NCI-H2029 treated with DMSO at 0.1 percent for 48 hours (cell line): Measurements from ENCODE around the gene CRX.
A peak's percentile ranks its signal among the peaks of the same experiment; 100 is the strongest.
"Not testable (repeated sequence)": the region's sequence is repeated elsewhere in the genome, so short reads cannot be mapped to it uniquely, and the experiment has no call there.

ENCODE experiments used
- DNase-seq: peaks from one replicate; lab custom pipeline; 2025; lab: John Stamatoyannopoulos, UW

The CRX gene

DNA sequence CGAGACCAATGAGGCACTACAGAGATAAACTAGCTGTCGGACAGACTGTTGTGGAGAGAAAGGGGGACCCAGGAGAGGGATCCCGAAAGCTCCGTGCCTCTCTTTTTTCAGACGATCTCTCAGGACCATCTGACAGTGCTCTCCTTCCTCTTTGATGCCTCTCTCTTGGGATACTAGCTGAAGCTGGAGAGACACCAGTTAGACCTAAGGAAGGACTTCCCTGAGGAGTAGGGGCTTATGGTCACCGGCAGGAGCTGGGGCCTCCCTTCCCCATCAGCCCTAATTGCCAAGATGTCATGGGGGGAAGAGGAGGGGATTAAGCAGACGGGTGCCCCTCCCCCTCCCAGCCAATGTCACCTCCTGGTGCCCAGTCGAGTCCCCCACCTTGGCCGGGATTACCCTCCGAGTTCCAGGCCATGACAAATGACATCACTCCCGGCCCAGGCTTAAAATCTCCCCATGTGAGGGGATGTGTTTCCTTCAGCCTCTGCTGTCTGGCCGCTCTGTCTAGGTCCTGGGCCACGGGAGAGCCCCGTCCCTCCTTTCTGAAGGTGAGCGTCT, at the start of gene CRX:
Gene CRX, plus strand, starts transcription at position 478 of the 561 bp plus-strand sequence. CDS start 12,507 bp downstream, outside the sequence.
- no peak for DNase-seq

DNA sequence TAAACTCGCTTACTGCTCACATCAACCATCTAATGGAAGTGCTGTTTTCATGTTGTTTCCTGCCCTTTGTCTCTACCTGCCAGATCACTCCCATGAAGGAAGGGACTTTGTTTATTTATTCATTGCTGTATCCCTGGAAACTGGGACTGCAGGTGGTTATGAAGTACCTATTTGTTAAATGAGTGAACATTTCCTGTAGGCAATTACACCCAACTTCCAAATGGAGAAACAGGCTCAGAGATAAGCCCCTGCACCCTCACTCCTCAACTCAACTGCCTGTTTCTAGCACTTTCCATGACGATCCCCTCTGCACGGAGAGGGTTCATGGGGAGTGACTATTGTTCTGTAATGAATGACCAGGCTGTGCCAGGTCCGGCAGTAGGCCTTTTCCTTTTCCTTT, 45.2 kb upstream of the CRX start:
- peak; percentile 94 for DNase-seq

DNA sequence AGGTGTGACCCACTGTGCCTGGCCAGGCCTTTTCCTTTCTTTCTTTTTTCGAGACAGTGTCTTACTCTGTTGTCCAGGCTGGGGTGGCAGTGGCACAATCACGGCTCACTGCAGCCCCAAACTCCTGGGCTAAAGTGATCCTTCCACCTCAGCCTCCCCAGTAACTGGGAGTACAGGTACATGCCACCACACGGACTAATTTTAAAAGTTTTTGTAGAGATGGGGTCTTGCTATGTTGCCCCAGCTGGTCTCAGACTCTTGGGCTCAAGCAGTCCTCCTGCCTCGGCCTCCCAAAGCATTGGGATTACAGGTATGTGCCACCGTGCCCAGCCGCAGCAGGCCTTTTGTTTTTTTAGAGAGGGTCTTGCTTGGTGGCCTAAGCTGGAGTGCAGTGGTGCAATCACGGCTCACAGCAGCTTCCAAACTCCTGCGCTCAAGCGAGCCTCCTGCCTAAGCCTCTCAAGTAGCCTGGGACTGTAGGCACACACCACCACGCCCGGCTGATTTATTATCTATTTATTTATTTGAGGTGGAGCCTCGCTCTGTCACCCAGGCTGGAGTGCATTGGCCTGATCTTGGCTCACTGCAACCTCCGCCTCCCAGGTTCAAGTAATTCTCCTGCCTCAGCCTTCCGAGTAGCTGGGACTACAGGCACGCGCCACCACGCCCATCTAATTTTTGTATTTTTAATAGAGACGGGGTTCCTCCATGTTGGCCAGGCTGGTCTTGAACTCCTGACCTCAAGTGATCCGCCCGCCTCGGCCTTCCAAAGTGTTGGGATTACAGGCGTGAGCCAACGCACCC, 44.3 kb upstream of the CRX start:
- DNase-seq: peak; percentile 28

DNA sequence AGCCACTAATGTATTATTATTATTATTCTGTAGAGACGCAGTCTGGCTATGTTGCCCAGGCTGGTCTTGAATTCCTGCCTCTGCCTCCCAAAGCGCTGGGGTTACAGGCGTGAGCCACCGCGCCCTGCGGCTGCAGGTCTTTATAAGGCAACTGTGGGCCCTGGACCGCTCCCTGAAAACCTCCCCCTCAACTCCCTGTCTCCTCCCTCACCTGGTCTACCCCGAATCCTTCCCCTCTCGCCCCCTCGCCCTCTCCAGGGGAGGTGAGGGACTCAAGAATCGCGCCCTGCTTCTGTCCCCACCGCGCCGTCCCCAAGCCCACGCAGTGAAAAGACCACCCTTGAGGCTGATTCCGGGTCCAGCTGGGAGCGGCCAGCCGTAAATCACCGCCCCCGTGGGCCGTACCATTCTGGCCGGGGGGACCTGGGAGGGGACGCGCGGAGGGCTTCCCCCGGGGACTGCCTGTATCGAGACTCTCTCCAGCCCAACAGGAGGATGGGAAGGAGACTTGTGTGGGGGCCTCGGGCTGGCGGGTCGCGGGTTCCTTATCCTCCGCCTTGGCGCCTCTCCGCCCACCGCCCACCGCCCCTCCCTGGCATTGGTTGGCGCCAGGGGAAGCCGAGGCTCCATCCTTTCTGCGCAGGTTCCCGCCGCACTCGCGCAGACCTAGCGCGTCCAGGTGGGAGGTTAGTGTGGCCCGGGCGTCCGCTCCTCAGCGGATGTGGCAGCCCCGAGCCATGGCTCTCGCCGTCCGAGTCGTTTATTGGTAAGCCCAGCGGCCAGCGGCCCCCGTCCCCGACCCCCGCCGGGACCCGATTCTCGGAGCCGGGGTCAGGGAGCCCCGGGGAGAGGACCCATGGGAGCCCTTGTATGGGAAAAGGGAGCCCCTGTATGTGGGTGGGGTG, 43.4 kb upstream of the CRX start, which contains the start of gene SELENOW:
Gene SELENOW, plus strand, starts transcription at position 655 of the 905 bp plus-strand sequence. Its CDS starts 83 bp downstream, at position 738.
- peak; percentile 55 for DNase-seq

DNA sequence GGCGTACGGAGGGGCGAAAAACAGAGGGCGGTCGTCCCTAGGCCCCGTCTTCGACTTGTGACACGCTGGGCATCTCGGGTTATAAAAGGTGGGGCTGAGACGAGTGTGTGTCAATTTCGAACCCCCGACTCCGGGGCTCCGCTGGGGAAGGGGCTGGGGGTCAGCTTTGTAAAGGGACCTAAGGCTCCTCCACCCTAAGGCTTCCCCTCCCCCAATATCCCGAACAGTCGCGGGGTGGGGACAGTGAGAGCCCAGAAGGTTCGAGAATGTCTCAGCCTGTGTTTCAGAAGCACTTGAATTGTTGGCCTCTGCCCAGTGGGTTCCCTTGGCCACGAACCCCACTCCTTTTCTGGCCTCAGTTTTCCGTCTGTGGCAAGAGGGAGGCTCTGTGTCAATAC, 42.8 kb upstream of the CRX start:
- no peak for DNase-seq

DNA sequence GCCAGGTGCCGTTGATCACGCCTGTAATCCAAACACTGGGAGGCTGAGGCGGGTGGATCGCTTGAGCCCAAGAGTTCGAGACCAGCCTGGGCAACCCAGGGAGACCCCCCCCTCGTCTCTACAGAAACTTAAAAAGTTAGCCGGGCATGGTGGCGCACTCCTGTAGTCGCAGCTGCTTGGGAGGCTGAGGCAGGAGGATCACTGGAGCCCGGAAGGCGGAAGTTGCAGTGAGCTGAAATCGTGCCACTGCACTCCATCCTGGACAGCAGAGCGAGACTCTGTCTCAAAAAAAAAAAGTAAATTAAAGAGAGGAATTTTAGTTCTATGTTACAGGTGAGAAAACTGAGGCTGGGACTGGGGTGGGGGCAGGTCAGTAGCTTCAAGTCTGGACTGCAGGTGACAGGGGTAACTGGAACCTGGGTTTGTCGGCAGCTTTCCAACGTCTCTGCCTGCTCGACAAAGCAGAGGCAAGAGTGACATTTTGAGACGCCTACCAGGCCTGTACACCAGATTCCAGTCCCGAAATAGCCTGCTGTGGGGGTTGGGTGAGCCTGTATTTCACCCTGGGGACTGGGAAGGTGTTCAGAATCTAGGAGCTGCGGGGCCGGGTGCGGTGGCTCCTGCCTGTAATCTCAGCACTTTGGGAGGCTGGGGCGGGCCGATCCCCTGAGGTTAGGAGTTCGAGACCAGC, 42.1 kb upstream of the CRX start:
- DNase-seq: no peak

DNA sequence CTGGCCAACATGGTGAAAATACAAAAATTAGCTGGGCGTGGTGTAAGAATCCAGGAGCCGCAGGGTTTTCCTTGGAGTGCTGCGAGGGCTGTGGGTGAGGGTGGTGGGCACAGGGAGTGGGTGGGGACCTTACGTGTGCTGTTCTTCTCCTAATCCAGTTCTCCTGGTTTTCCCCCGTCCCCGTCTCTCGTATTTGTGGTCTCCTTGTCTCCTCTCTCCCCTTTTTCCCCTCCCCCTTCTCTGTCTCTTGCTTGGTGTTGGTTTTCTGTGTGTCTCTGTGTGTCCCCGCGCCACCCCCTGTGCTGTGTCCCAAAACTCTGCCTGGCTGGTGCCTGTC, 41.6 kb upstream of the CRX start:
- DNase-seq: no peak

DNA sequence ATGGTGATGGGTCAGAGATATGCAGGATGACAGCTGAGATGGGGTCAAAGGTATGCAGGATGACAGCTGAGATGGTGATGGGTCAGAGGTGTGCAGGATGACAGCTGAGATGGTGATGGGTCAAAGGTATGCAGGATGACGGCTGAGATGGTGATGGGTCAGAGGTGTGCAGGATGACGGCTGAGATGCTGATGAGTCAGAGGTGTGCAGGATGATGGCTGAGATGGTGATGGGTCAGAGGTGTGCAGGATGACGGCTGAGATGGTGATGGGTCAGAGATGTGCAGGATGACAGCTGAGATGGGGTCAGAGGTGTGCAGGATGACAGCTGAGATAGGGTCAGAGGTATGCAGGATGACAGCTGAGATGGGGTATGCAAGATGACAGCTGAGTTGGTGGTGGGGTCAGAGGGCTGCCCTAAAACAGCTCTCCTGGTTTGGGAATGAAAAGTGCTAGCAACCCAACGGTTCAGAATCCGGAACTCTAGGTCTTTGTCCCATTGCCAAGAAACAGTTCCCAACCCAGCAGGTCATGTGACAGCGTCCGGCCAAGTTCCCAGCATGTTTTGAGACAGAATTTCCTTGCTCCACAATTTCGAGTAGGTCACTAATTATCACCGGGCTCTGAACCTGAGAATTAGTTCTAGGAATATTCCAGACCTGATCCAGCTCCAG, 40.0 kb upstream of the CRX start:
- no peak for DNase-seq

DNA sequence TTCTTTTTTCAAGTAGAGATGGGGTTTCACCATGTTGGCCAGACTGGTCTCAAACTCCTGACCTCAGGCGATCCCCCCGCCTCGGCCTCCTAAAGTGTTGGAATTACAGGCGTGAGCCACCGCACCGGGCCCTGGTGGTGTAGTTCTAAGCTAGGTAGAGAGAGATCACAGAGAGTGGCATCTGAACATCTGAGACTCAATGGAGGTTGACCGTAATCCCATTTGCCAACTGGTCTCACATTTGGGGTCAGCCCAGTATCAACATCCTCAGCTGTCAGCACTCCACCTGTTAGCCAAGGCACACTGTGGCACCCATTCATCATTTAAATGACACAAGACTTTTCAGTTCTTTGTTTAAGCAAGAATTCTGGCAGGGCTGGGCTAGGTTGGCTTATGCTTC, 35.2 kb upstream of the CRX start:
- no peak for DNase-seq

DNA sequence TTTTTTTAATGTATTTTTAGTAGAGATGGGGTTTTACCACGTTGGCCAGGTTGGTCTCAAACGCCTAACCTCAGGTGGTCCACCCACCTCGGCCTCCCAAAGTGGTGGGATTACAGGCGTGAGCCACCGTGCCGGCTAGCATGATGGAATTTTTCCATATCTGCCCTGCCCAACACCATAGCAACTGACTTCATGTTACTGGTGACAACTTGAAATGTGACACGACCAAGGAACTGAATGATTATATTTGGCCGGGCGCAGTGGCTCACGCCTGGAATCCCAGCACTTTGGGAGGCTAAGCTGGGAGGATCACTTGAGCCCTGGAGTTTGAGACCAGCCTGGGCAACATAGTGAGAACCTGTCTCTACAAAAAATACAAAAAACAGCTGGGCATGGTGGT, 34.4 kb upstream of the CRX start:
- DNase-seq: not testable (repeated sequence)

DNA sequence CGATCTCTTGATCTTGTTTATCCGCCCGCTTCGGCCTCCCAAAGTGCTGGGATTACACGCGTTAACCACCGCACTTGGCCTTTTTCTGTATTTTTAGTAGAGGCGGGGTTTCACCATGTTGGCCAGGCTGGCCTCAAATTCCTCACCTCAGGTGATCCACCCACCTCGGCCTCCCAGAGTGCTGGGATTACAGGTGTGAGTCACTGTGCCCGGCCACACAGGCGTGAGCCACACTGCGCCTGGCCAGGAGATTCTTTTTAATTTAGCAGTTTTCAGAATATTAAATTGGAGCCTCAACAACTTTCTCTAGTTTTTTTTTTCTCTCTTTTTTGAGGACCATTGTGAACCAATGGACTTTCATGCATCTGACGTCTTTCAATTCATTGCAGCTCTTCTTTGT, 31.9 kb upstream of the CRX start:
- DNase-seq: not testable (repeated sequence)

DNA sequence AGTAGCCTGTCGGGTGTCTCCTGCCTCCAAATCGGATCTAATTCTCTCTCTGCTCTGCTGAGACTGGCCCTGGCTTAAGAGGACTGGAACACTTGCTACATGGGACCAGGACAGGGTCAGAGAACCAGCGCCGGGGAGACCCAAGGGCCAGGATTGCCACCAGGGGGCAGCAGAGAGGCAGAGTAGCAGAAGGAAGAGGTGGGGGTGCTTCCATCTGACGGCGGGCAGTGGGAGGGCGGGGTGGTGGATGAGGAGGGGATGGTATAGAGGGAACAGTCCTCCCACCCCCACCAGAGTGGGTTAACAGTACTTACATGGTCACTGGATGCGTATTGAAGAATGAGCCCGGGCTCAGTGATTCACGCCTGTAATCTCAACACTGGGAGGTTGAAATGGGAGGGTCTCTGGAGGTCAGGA, 31.3 kb upstream of the CRX start:
- DNase-seq: peak; percentile 50

DNA sequence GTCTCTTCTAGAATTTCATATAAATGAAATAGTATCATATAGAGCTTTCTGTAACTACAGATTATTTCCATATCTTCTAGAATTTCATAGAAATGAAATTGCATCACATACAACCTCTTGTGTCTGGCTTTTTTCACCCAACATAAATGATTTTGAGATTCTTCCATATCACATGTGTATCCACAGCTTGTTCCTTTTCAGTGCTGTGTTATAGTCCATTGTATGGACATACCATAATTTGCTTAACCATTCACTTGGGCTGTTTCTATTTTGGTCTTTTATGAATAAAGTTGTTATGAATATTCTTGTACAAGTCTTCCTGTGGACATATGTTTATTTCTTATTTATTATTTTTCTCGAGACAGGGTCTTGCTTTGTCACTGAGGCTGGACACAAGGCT, 29.1 kb upstream of the CRX start:
- no peak for DNase-seq

DNA sequence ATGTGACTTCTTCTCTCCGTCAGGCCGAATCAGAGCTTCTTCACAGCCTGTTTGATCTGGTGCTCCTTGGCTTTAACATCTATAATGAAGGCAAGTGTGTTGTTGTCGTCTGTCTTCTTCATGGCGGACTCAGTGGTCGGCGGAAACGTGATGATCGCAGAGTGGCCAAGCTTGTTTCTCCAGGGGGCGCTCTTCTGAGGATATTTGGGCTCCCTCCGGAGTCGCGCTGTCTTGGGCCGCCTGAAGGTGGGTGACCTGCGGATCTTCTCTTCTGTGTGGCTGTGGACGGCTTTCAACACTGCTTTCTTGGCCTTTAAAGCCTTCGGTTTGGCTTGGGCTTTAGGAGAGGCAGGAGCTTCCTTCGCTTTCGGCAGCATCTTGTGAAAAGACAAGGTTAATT, 27.2 kb upstream of the CRX start:
- no peak for DNase-seq

DNA sequence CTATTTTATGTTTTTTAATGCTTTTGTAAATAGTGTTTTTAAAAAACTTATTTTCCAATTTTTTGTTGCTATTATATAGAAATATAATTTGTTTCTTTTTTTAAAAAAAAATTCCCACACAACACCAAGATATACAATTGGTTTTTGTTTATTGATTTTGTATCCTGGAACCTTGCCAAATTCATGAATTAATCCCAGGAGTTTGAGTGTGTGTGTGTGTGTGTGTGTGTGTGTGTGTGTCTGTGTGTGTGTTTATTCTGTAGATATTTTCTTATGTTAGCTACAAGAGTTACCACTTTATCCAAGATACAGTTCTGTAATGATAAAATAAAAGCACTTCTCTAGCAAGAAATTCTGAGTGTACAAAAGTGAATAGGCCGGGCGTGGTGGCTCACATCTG, 25.0 kb upstream of the CRX start:
- no peak for DNase-seq

DNA sequence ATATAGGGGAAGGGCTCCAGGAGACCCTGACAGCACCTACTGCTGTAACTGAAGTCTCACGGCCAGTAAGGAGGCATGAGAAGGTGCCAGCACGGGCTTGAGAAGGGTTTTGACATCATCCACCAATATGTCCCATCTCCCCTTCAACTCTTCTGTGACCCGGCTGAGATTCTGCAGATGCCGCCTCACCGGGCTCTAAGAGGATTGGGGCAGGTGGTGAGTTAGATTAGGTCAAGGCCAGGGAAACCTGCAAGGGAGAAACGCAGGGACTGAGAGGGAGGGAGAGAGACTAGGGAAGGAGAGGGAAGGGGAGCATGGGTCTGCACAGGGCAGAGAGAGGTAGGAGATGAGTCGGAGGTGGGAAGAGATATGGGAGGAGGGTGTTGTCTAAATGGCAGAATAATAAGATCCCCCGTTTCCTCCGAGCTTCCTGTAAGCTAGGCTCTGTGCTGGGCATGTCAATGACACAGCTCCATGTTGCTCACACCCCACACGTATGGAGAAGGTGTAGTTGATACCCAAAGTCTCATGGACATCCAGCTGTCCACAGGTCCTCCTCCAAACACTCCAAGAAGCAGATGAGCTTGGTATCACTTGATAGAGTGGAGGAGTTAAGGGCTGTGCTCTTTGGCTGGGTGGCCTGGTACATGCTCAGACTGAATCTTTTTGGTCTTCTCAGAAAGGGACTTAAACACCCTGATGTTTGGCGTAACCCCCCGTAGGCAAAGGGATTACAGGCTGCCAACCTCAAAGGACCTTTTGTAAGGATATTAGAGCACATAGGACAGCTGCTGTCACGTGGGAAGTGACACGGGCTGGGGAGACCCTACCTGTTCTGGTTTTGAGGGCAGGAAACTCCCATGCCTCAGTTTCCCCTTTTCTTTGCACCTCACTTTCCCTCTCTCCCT, 23.5 kb upstream of the CRX start:
- DNase-seq: no peak

DNA sequence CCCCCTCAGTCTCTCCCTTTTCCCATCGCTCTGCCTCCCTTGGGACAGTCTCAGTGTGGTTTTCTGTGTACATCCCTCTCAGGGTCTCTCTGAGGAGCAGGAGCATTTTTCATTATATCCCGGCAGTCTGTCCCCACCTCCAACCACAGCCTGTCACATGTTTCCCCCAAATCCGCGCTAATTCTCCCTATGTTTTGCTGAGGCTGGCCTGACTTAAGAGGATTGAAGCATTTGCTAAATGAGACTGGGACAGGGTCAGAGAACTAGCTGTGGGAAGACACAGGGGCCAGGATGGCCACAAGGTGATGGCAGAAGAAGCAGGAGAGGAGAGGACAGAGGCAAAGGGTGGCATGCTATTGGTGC, 22.9 kb upstream of the CRX start:
- no peak for DNase-seq

DNA sequence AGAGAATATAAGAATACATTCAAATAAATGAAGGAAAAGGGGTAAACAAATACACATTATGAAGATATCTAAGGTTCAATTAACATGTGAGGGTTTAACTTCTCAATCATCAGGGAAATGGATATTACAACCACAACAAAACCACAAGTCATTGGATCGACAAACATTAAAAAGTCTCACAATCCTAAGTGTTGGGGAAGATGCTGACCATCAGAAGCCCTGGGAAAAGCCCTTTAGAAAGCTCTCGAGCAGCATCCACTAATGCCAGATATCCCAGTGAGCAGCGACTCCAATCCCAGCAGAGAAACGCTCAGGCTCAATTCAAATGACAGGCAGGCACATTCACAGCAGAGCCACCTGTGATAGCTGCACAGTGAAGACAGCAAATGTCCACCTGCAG, 20.5 kb upstream of the CRX start:
- DNase-seq: no peak

DNA sequence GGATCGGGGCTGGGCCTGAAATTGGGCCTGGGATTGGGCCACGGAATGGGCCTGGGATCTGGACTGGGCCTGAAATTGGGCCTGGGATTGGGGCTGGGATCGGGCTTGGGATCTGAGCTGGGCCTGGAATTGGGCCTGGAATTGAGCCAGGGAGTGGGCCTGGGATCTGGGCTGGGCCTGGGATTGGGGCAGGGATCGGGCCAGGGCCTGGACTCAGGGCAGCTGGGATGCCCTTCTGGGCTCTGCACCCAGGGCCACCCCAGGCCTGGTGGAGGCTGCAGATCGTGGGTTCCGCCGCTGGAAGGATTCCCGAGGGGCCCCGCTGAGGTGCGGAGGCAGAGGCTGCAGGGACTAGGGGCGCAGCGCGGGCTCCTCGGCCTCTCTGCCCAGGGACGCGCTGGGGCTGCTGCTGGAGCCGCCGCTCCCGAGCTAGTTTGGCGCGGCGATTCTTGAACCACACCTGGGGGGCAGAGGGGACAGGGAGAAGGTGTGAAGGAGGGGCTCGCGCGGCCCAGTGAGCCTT, 19.2 kb upstream of the CRX start:
- DNase-seq: no peak

DNA sequence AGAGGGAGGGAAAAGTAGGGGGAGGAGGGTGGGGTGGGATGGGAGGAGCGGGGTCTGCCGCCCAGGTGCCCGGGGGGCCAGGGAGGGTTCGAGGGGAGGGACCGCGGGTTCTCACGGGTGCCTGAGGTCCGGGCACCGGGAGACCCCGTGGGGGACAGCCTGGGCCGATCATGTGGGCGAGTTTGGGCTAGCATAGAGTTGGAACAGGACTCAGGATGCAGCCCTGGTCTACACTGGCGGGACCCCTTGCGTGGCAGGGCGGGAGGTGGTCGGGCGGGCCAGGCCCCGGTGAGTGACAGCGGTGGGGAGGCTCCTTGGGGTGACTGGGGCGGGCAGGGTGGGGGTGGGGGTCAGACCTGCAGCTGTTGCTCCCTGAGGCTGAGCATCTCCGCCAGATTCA, 18.6 kb upstream of the CRX start:
- DNase-seq: not testable (repeated sequence)
